ENCODE measurements around the gene HBEGF.

The HBEGF gene

GRCh38 chr5:140337880-140338279 is 8.5 kb downstream of the HBEGF start:
- H3K36me3 ChIP-seq (ENCODE audit: insufficient read depth, low read length): no peaks in the 10 kb centered on the region
- no peaks in the 10 kb centered on the region for H4K20me1 ChIP-seq (ENCODE audit: insufficient read depth, low read length)

GRCh38 chr5:140336388-140336787 is 10.0 kb downstream of the HBEGF start:
- ATAC-seq (ENCODE audit: insufficient read depth, low read depth): no peak
- H3K4me1 ChIP-seq (ENCODE audit: insufficient read depth, low read length): peaks cover 7% of the 10 kb centered on the region

More at GRCh38 chr5:140337880-140338279, 8.5 kb downstream of the HBEGF start:
- H2AFZ ChIP-seq (ENCODE audit: low read depth, low read length): no peak overlapping the region
- TF ChIP-seq CTCF (IDR thresholded peaks at IDR 0.05; ENCODE audit: borderline replicate concordance, extremely low read depth, low read length, poor library complexity, severe bottlenecking) (no peak), EZH2 (IDR thresholded peaks at IDR 0.05; ENCODE audit: borderline replicate concordance, low read depth, low read length, severe bottlenecking) (no peak)
- H3K4me2 ChIP-seq (ENCODE audit: insufficient read depth, low read length): no peak overlapping the region
- no peak for DNase-seq
- no peaks in the 10 kb centered on the region for H3K27me3 ChIP-seq (ENCODE audit: insufficient read depth, low read length, poor library complexity)
- no peaks in the 10 kb centered on the region for H3K79me2 ChIP-seq (ENCODE audit: insufficient read depth, low read length)
- H3K4me1 ChIP-seq (ENCODE audit: insufficient read depth, low read length): peaks cover 22% of the 10 kb centered on the region
- no peak overlapping the region for H3K4me3 ChIP-seq (ENCODE audit: low read depth in 1 of 2, low read length in 2 of 2)
- H3K27ac ChIP-seq (ENCODE audit: low read length): no peak overlapping the region
- H3K9me3 ChIP-seq (ENCODE audit: insufficient read depth, low read length, severe bottlenecking): no peaks in the 10 kb centered on the region
- no peak for ATAC-seq (ENCODE audit: insufficient read depth, low read depth)
- no peak overlapping the region for H3K9ac ChIP-seq (ENCODE audit: low read depth, low read length)

GRCh38 chr5:140331638-140332037 is 14.8 kb downstream of the HBEGF start:
- Histone ChIP-seq H3K79me2 (ENCODE audit: insufficient read depth, low read length) (no peaks in the 10 kb centered on the region), H3K4me2 (ENCODE audit: insufficient read depth, low read length) (no peak overlapping the region), H3K9ac (ENCODE audit: low read depth, low read length) (no peak overlapping the region), H3K36me3 (ENCODE audit: insufficient read depth, low read length) (no peaks in the 10 kb centered on the region), H3K4me3 (ENCODE audit: low read depth in 1 of 2, low read length in 2 of 2) (no peak overlapping the region), H3K27ac (ENCODE audit: low read length) (no peak overlapping the region), H2AFZ (ENCODE audit: low read depth, low read length) (no peak overlapping the region), H3K9me3 (ENCODE audit: insufficient read depth, low read length, severe bottlenecking) (no peaks in the 10 kb centered on the region), H3K4me1 (ENCODE audit: insufficient read depth, low read length) (no peaks in the 10 kb centered on the region), H4K20me1 (ENCODE audit: insufficient read depth, low read length) (no peaks in the 10 kb centered on the region), H3K27me3 (ENCODE audit: insufficient read depth, low read length, poor library complexity) (no peaks in the 10 kb centered on the region)
- DNase-seq: no peak
- TF ChIP-seq EZH2 (IDR thresholded peaks at IDR 0.05; ENCODE audit: borderline replicate concordance, low read depth, low read length, severe bottlenecking): no peak
- no peak for TF ChIP-seq CTCF (IDR thresholded peaks at IDR 0.05; ENCODE audit: borderline replicate concordance, extremely low read depth, low read length, poor library complexity, severe bottlenecking)
- ATAC-seq (ENCODE audit: insufficient read depth, low read depth): no peak

More at GRCh38 chr5:140336388-140336787, 10.0 kb downstream of the HBEGF start:
- Histone ChIP-seq H3K27ac (ENCODE audit: low read length) (no peak overlapping the region), H3K79me2 (ENCODE audit: insufficient read depth, low read length) (no peaks in the 10 kb centered on the region), H3K9me3 (ENCODE audit: insufficient read depth, low read length, severe bottlenecking) (no peaks in the 10 kb centered on the region), H2AFZ (ENCODE audit: low read depth, low read length) (no peak overlapping the region), H4K20me1 (ENCODE audit: insufficient read depth, low read length) (no peaks in the 10 kb centered on the region), H3K9ac (ENCODE audit: low read depth, low read length) (no peak overlapping the region), H3K36me3 (ENCODE audit: insufficient read depth, low read length) (no peaks in the 10 kb centered on the region), H3K4me3 (ENCODE audit: low read depth in 1 of 2, low read length in 2 of 2) (no peak overlapping the region), H3K27me3 (ENCODE audit: insufficient read depth, low read length, poor library complexity) (no peaks in the 10 kb centered on the region), H3K4me2 (ENCODE audit: insufficient read depth, low read length) (no peak overlapping the region)
- TF ChIP-seq CTCF (IDR thresholded peaks at IDR 0.05; ENCODE audit: borderline replicate concordance, extremely low read depth, low read length, poor library complexity, severe bottlenecking) (no peak), EZH2 (IDR thresholded peaks at IDR 0.05; ENCODE audit: borderline replicate concordance, low read depth, low read length, severe bottlenecking) (no peak)
- DNase-seq: no peak

Data from DND-41 (cell line).